ENCODE results near the gene YEATS4. TPM values are rescaled to one million over a fixed set of nuclear protein-coding genes. Genes with fewer than 3 reads are reported as not detected.

YEATS4 gene
- polyA plus RNA-seq, 3 donors = 6.6 to 20.9 (median 16.0) TPM

- no CpG with 5 or more reads among the region's 1 CpG for WGBS (ENCODE audit: insufficient coverage)
- intact Hi-C loops (cut with micrococcal nuclease) = no loop called here
- no peak overlapping the region for H3K27ac ChIP-seq (ENCODE audit: low read depth in 1 of 2, low read length in 2 of 2)
- Mint-ChIP-seq H3K4me3 (no peak overlapping the region), H3K27me3 (ENCODE audit: low read depth in 3 of 3) (no peaks in the 10 kb centered on the region), H3K27ac (no peak overlapping the region), H3K9me3 (peaks cover 2 to 18% (median 10%) of the 10 kb centered on the region in 7 donors), H3K36me3 (peaks cover 33 to 41% of the 10 kb centered on the region in 2 donors), H3K4me1 (no peaks in the 10 kb centered on the region)
- no peaks in the 10 kb centered on the region for H3K27me3 ChIP-seq (ENCODE audit: control insufficient read depth in 2 of 2, insufficient read depth in 2 of 2, low read length in 2 of 2)
- H3K36me3 ChIP-seq (replicated peaks in 1 of 2; ENCODE audit: control insufficient read depth in 1 of 2, insufficient read depth in 2 of 2, low read length in 2 of 2) = peaks cover 17 to 31% of the 10 kb centered on the region in 2 donors
- H2AFZ ChIP-seq (ENCODE audit: insufficient read depth, low read depth, low read length, poor library complexity, severe bottlenecking) = no peak overlapping the region
- H4K20me1 ChIP-seq (ENCODE audit: insufficient read depth, low read length) = no peaks in the 10 kb centered on the region
- peaks cover 2 to 9% of the 10 kb centered on the region in 2 donors for H3K9me3 ChIP-seq (replicated peaks in 1 of 2; ENCODE audit: control insufficient read depth in 1 of 2, insufficient read depth in 1 of 2, low read length in 2 of 2)
- H3K79me2 ChIP-seq (ENCODE audit: insufficient read depth, low read length) = no peaks in the 10 kb centered on the region
- no peak for DNase-seq
- H3K4me2 ChIP-seq (replicated peaks; ENCODE audit: extremely low read depth, low read length, poor library complexity, severe bottlenecking) = no peak overlapping the region
- no peaks in the 10 kb centered on the region for H3K4me1 ChIP-seq (ENCODE audit: control insufficient read depth in 1 of 2, insufficient read depth in 2 of 2, low read length in 2 of 2)
- no peak overlapping the region for H3K4me3 ChIP-seq (replicated peaks in 1 of 3; ENCODE audit: low read depth in 2 of 3, low read length in 3 of 3)
- H3K9ac ChIP-seq (ENCODE audit: insufficient read depth, low read length, poor library complexity, severe bottlenecking) = no peak overlapping the region
- TF ChIP-seq CTCF (IDR thresholded peaks at IDR 0.05) = no peak
Observed at GRCh38 chr12:69396041-69396440, 36.5 kb downstream of the YEATS4 start.

GRCh38 chr12:69396963-69397362 is 37.4 kb downstream of the YEATS4 start:
- Histone ChIP-seq H3K4me1 (ENCODE audit: control insufficient read depth in 1 of 2, insufficient read depth in 2 of 2, low read length in 2 of 2) (no peaks in the 10 kb centered on the region), H3K79me2 (ENCODE audit: insufficient read depth, low read length) (no peaks in the 10 kb centered on the region), H3K27ac (ENCODE audit: low read depth in 1 of 2, low read length in 2 of 2) (no peak overlapping the region), H3K36me3 (replicated peaks in 1 of 2; ENCODE audit: control insufficient read depth in 1 of 2, insufficient read depth in 2 of 2, low read length in 2 of 2) (peaks cover 10 to 21% of the 10 kb centered on the region in 2 donors), H2AFZ (ENCODE audit: insufficient read depth, low read depth, low read length, poor library complexity, severe bottlenecking) (no peak overlapping the region), H3K4me2 (replicated peaks; ENCODE audit: extremely low read depth, low read length, poor library complexity, severe bottlenecking) (no peak overlapping the region), H4K20me1 (ENCODE audit: insufficient read depth, low read length) (no peaks in the 10 kb centered on the region), H3K9me3 (replicated peaks in 1 of 2; ENCODE audit: control insufficient read depth in 1 of 2, insufficient read depth in 1 of 2, low read length in 2 of 2) (peaks cover 2 to 9% of the 10 kb centered on the region in 2 donors), H3K27me3 (ENCODE audit: control insufficient read depth in 2 of 2, insufficient read depth in 2 of 2, low read length in 2 of 2) (no peaks in the 10 kb centered on the region), H3K4me3 (replicated peaks in 1 of 3; ENCODE audit: low read depth in 2 of 3, low read length in 3 of 3) (no peak overlapping the region), H3K9ac (ENCODE audit: insufficient read depth, low read length, poor library complexity, severe bottlenecking) (no peak overlapping the region)
- Mint-ChIP-seq H3K36me3 (peaks cover 26 to 32% of the 10 kb centered on the region in 2 donors), H3K27me3 (ENCODE audit: low read depth in 3 of 3) (no peaks in the 10 kb centered on the region), H3K9me3 (peaks cover 2 to 18% (median 10%) of the 10 kb centered on the region in 7 donors), H3K4me3 (no peak overlapping the region), H3K27ac (no peak overlapping the region), H3K4me1 (no peaks in the 10 kb centered on the region)
- no CpG with 5 or more reads among the region's 3 CpGs for WGBS (ENCODE audit: insufficient coverage)
- DNase-seq = no peak
- intact Hi-C loops (cut with micrococcal nuclease) = no loop called here
- no peak for TF ChIP-seq CTCF (IDR thresholded peaks at IDR 0.05)
